ENCODE results near the gene SSRP1.
"Not testable (repeated sequence)": the region's sequence is repeated elsewhere in the genome, so short reads cannot be mapped to it uniquely, and the experiment has no call there.

SSRP1 gene

GRCh38 chr11:57358991-57359390 lies 23.3 kb upstream of the SSRP1 start:
- no peak for DNase-seq

GRCh38 chr11:57358543-57358961 lies 22.9 kb upstream of the SSRP1 start:
- DNase-seq: no peak

- DNase-seq: no peak
These were observed 22.2 kb upstream of the SSRP1 start for GRCh38 chr11:57357856-57358255.

- no peak for DNase-seq
These were observed 21.6 kb upstream of the SSRP1 start for GRCh38 chr11:57357310-57357709.

- DNase-seq: no peak
These were observed 20.6 kb upstream of the SSRP1 start for GRCh38 chr11:57356268-57356667.

- no peak for DNase-seq
These were observed 19.0 kb upstream of the SSRP1 start for GRCh38 chr11:57354699-57355098.

GRCh38 chr11:57353852-57354251 lies 18.2 kb upstream of the SSRP1 start:
- DNase-seq: no peak

- DNase-seq: no peak
These were observed 17.8 kb upstream of the SSRP1 start for GRCh38 chr11:57353446-57353845.

GRCh38 chr11:57353036-57353435 lies 17.3 kb upstream of the SSRP1 start:
- no peak for DNase-seq

GRCh38 chr11:57349491-57350274 lies 14.0 kb upstream of the SSRP1 start:
- peak; percentile 53 for DNase-seq

- no peak for DNase-seq
These were observed 13.1 kb upstream of the SSRP1 start for GRCh38 chr11:57348636-57349313.

- DNase-seq: no peak
These were observed 12.4 kb upstream of the SSRP1 start for GRCh38 chr11:57348052-57348451.

- no peak for DNase-seq
These were observed 11.6 kb upstream of the SSRP1 start for GRCh38 chr11:57347336-57347735.

GRCh38 chr11:57345555-57346211 lies 10.0 kb upstream of the SSRP1 start:
- DNase-seq: peak; percentile 68

- DNase-seq: no peak
These were observed 9.1 kb upstream of the SSRP1 start for GRCh38 chr11:57344826-57345225.

- no peak for DNase-seq
These were observed 8.1 kb upstream of the SSRP1 start for GRCh38 chr11:57343825-57344224.

GRCh38 chr11:57342702-57343101 lies 7.0 kb upstream of the SSRP1 start:
- DNase-seq: no peak

GRCh38 chr11:57341250-57341808 lies 5.6 kb upstream of the SSRP1 start:
- DNase-seq: no peak

- no peak for DNase-seq
These were observed 4.4 kb upstream of the SSRP1 start for GRCh38 chr11:57340039-57340615.

GRCh38 chr11:57339328-57339727 lies 3.6 kb upstream of the SSRP1 start:
- no peak for DNase-seq

GRCh38 chr11:57338142-57338541 lies 2.5 kb upstream of the SSRP1 start, which contains the start of gene P2RX3:
Gene P2RX3, plus strand, starts transcription at chr11:57338352. Its CDS starts 199 bp downstream, at chr11:57338551.
- DNase-seq: no peak

- DNase-seq: not testable (repeated sequence)
These were observed 1.2 kb upstream of the SSRP1 start for GRCh38 chr11:57336856-57337255.

GRCh38 chr11:57336111-57336666 lies 497 bp upstream of the SSRP1 start:
- no peak for DNase-seq
